Astrocyte of the hippocampus (primary cell): ENCODE data around the gene CNTN4.

ENCODE experiments used
- DNase-seq: peaks from one replicate; pipeline ENCODE4 v3.0.0; 2011; ENCODE audit warnings: low read depth, low spot score

CNTN4 gene

GRCh38 chr3:2579206-2579605 is 480.5 kb downstream of the CNTN4 start:
- DNase-seq, result no peak

- DNase-seq, result no peak
Measured at GRCh38 chr3:2583046-2583445, 484.4 kb downstream of the CNTN4 start.

GRCh38 chr3:2589336-2589969 is 490.8 kb downstream of the CNTN4 start:
- DNase-seq, result no peak

- DNase-seq, result no peak
Measured at GRCh38 chr3:2595486-2595885, 496.8 kb downstream of the CNTN4 start.

DNA sequence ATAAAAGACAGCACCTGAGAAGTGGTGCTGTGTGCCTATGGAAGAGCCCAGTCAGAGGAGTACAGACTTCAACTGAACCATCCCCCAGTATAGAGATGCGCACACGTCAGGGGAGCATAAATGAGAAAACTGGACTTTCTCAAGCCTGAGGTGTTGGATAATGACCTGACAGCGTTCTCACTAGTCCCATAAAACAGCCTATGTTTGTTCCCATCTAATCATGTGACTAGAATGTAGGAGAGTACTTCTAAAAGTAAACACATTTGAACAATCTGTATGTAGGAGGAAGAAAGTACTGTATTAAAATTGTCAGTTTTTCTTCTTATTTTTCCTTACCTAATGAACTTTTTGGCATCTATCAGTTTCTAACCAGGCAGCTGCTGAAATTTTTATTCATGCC is 498.9 kb downstream of the CNTN4 start:
- no peak for DNase-seq

GRCh38 chr3:2599471-2599870 is 500.8 kb downstream of the CNTN4 start:
- DNase-seq, result no peak

DNA sequence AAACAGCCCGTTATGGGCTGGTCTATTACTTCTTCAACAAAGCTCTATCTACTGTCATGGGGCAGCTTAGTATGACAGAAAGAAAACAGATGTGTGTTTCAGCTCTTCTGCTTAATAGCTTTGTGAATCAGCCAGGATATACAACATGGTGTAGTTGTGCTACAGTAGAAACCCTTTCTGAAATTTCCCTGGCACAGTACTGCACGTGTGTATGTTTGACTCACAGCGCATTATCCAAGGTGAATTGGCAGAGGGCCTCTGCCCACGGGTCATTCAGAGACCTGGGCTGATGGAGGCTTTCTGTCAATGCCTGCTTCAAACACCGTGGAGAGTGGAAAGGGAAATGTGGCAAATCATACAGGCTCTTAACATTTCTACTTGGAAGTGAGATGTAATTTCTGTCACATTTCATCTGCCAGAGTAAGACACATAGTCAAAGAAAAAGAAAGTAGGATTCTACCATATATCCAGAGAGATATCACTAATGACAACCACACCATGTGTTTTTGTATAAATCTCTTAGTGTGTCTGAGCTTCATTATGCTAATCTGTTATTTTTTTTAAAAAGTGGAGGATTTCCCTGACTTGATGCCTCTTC is 505.1 kb downstream of the CNTN4 start:
- DNase-seq, result no peak

DNA sequence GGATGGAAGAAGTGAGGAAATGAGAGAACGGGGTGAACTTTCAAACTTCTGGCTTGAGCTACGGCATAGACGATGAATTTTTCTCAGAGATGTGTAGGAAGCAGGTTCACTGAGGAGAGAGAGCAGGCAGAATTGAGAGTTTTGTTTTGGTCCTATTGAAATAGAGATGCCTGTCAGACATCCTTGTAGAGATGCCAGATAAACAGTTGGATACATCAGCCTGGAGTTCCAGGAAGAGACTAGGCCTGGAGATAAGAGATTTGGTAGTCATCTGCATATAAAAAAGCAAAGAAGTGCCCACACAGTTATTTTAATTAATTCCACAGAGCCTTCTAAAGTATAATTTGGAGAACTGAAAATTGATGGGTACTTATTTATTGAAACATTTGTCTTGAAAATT is 515.9 kb downstream of the CNTN4 start:
- DNase-seq, result no peak

- DNase-seq, result no peak
Measured at GRCh38 chr3:2615080-2615479, 516.4 kb downstream of the CNTN4 start.

GRCh38 chr3:2623436-2623835 is 524.8 kb downstream of the CNTN4 start:
- DNase-seq, result no peak

- DNase-seq, result no peak
Measured at GRCh38 chr3:2628117-2628516, 529.5 kb downstream of the CNTN4 start.

DNA sequence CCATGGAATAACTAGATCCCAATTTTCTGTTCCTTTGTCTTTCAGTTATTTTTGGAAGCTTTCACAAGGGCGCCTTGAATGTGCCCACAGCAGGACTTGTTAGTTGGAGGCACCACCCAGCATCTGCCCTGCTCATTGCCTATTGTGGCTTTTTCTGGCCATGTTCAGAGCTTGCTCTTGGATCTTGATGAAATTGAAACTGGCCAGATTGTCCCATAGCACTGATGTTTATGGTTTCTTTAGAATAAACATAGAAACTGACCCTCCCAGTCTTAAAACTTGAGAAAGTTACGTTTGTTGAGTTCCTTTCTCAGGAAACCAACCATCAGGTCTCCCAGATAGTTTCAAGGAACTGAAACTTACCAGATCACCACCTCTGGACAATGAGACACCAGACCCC is 536.8 kb downstream of the CNTN4 start:
- no peak for DNase-seq

GRCh38 chr3:2643606-2644005 is 544.9 kb downstream of the CNTN4 start:
- DNase-seq, result no peak

DNA sequence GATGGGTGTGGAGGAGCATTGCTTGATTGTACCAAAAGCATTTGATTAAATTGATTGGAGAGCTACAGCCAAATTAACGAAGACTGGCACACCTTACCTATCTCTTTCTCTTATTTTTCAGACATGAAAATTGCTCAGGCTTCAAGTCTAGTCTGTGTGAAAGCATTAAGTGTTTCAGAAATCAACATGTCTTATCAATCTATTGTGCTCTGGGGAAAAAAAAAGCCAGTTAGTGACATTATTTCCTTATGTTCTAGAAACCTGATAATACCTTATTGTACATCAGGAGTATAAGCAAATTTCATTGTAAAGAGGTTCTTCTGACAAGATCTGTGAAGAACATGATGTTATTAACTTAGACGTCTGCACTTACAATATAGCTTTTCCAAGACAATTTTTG is 546.3 kb downstream of the CNTN4 start:
- no peak for DNase-seq

DNA sequence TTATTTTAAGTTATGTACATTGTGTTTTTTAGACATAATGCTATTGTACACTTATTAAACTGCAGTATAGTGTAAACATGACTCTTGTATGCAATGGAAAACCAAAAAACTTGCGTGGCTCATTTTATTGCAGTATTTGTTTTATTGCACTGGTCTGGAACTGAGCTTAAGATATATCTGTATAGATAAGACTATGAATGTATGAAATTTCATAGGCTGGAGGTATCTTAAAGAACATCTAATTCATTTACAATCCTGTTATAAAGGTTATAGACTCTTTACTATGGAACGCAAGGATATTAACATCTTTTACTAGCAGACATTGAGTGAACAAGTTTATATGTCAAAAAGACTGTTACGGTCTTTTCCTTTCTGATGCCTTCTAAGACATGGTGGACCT is 552.1 kb downstream of the CNTN4 start:
- DNase-seq, result no peak

DNA sequence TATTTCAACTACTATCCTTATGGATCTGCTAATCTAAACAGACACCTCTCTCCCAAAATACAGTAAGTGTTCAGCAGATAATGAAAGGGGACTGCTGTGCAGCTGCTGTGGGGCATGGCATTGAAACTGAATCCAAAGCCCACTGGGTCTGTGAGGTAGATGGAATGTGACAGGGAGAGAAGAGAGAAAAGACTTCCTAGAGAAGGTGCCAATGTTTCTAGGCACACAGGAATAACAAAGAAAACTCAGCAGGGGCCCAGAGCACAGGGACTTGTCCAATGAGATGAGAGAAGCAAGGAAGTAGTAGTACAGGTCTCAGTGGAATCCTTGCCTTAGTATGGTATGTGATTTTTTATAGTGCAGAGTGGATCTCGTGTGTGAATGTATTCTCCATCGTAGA is 553.7 kb downstream of the CNTN4 start:
- no peak for DNase-seq

GRCh38 chr3:2653706-2654105 is 555.0 kb downstream of the CNTN4 start:
- no peak for DNase-seq

DNA sequence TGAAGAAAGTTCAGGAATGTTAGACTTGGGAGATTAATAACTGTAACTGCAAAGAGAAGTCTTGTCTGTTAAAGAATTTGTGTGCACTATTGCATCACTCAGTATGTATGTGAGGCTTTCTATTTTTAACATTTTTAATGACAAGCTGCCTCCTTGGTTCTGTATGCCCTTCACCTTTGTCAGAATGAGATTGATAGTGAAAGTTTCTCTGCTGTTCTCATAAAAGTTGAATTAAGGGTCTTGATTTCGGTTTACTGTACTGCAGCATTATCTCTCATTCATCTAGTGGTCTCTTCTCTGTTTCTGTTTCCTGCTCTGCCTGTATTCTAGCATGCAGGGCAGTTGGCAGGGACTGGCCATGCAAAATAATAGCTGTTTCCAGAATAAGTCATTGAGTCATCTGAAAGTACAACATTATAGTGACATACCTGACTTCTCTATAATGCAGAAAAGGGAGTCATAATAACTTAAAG is 556.6 kb downstream of the CNTN4 start:
- no peak for DNase-seq

DNA sequence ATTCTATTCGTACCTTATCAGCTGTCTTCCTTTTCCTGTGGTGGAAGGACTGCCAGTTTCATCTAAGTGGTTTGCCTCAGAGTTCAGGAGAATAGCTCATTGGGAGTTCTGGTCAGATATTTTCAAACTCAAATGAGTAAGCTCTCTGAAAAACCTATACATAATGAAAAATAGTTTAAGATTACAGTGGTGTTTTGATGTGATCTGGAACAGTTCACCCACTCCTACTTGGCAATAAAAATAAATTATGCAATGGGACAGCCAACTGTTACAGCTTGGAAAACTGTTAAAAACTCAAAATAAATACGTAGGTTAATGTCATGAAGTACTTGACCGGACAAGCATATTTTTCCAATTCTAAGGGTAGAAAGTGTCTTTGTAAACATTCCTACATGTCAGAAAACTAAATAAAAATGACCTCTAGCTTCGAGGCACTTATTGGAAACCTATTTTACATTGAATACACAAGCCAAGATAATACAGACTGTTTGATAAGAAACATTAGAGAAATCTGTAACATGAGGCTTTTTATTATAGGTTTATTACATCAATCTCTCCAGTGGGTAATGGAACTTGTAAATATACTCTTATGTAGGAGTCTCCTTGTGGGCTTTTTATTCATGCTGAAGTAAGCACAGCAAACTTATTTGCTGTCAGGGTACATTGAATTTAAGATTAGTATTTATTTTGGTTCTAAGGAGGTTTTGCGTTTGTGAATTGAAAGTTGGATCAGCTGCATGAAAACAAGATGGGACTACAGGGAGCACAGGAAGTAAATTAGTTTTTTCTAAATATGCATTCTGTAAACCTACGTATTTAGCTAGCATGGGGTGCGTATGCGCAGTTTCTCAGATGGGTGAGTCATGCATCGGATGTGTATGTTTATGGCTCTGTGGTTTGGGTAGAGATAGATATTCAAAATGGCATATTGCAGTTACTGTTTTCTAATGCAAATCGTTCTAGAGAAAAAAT is 558.4 kb downstream of the CNTN4 start:
- DNase-seq, result no peak

- DNase-seq, result no peak
Measured at GRCh38 chr3:2657971-2658370, 559.3 kb downstream of the CNTN4 start.

DNA sequence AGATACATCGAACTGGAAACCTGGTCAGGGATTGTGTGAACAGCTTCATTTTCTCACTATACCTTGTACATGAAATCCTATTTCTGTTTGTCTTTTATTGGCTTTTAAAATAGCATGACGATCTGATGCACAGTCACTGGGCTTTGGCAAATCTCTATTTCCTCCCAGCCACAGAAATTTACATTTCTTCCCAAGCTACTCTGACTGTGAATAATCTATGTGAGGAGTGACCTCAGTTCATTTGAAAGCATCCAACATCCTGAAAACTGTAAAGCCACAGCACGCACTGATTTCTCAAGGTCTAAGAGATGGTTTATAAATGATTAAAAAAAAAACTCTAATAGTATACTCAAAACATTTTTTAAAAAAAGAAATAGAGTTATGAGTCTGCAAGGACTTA is 561.2 kb downstream of the CNTN4 start:
- no peak for DNase-seq

DNA sequence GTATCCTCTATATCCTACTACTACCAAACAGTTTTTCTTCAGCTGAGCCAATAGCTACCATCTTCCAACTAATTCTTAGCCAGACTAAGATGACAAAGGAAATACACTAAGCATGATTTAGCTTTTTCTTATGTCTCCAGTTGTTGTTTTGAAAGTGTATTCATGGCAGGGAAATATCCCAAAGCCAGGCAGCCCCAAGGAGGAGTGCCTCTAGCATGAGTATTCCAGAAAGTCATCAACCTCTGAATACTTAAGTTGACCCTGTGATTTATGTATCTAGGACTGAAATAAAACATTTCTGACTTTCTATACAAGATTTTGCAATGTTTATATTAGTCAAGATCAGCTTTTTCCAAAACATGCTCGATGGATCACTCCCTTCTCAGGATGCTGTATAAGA is 562.4 kb downstream of the CNTN4 start:
- DNase-seq, result no peak

GRCh38 chr3:2677501-2677900 is 578.8 kb downstream of the CNTN4 start:
- DNase-seq, result no peak
